K562 (cell line): Measurements from ENCODE around the gene CNOT6L. TPM values are rescaled to one million over a fixed set of nuclear protein-coding genes. Genes with fewer than 3 reads are reported as not detected.
A peak's percentile ranks its signal among the peaks of the same experiment; 100 is the strongest.

Experiments
- ATAC-seq: fragments of 200-7000 bp; cut with Tn5 transposase; 3 replicates; pipeline ENCODE4 v1.9.1; 2020; ENCODE audit warnings: moderate library complexity
- BruUV-seq: library from RNA; stranded (reverse); fragments of 400-500 nt; replicated peaks from 2 replicates; lab custom pipeline; 2021; lab: Mats Ljungman, UMichigan
- CTCF ChIA-PET: fragments of 300-600 bp; formaldehyde crosslinking; extraction: SDS; loops from one replicate; lab custom pipeline; 2021; ENCODE audit warnings: low intra/inter-chr PET ratio; lab: Yijun Ruan, JAX
- POLR2A ChIA-PET: fragments of 300-600, 350-650 bp; sonication (Branson Sonifier 250); formaldehyde crosslinking; extraction: SDS; loops from one replicate; lab custom pipeline; 2021; ENCODE audit warnings: antibody characterized with exemption, inconsistent platforms; lab: Yijun Ruan, JAX
- DNase-seq, 4 experiments: peaks; one replicate each; pipeline versions ENCODE4 v3.0.0 to v3.0.0-alpha.2; 2011 to 2018; ENCODE audit warnings: low spot score in 3 of 4, mixed read lengths in 3 of 4; ENCODE audit errors: extremely low read depth in 1 of 4
- FAIRE-seq: peaks from 2 replicates; lab custom pipeline; 2011; peaks lifted over from hg19 to GRCh38; lab: Jason Lieb, UNC
- H2AFZ ChIP-seq: 2 replicates; pipeline ENCODE4 v1.6.0; 2011; ENCODE audit warnings: low read depth, low read length, control low read depth, inconsistent platforms
- H3K27ac ChIP-seq: fragments of 200-600 bp; 3 replicates; pipeline ENCODE4 v1.8.0; 2011; ENCODE audit warnings: low read depth, mild to moderate bottlenecking, control low read depth, inconsistent platforms, low read length, moderate library complexity, mixed read lengths; ENCODE audit errors: extremely low read depth
- H3K27me3 ChIP-seq, 2 experiments: fragments of 300-600 bp in 1 of 2; 2 replicates in 1 of 2; 3 replicates in 1 of 2; pipeline versions ENCODE4 v1.6.0 to v1.8.0; 2011; ENCODE audit warnings: inconsistent platforms in 2 of 2, low read length in 2 of 2, mild to moderate bottlenecking in 1 of 2, mixed read lengths in 1 of 2, moderate library complexity in 1 of 2; ENCODE audit not compliant: control insufficient read depth in 2 of 2, insufficient read depth in 2 of 2
- H3K36me3 ChIP-seq: fragments of 300-600 bp; 3 replicates; pipeline ENCODE4 v1.8.0; 2011; ENCODE audit warnings: mild to moderate bottlenecking, low read length, inconsistent platforms; ENCODE audit not compliant: control insufficient read depth, insufficient read depth
- H3K4me1 ChIP-seq, 2 experiments: fragments of 200-600 bp in 1 of 2; replicated peaks in 1 of 2; 2 replicates in 1 of 2; 3 replicates in 1 of 2; pipeline versions ENCODE4 v1.5.1 to v1.8.0; 2011; ENCODE audit warnings: inconsistent platforms in 2 of 2, low read length in 2 of 2, mild to moderate bottlenecking in 1 of 2, mixed read lengths in 1 of 2, moderate library complexity in 1 of 2; ENCODE audit not compliant: control insufficient read depth in 2 of 2, insufficient read depth in 2 of 2
- H3K4me2 ChIP-seq: 2 replicates; pipeline ENCODE4 v1.6.1; 2011; ENCODE audit warnings: low read length, control low read depth, inconsistent platforms, mixed read lengths; ENCODE audit not compliant: insufficient read depth
- H3K4me3 ChIP-seq: fragments of 200-600 bp; sonication (generic), shearing (Covaris generic); 2 replicates; pipeline ENCODE4 v1.5.1; 2016; ENCODE audit warnings: control low read depth, inconsistent platforms
- H3K79me2 ChIP-seq: fragments of 200-600 bp; 3 replicates; pipeline ENCODE4 v1.8.0; 2011; ENCODE audit warnings: low read length, inconsistent platforms; ENCODE audit not compliant: control insufficient read depth, insufficient read depth
- H3K9ac ChIP-seq, 2 experiments: 2 replicates each; pipeline versions ENCODE4 v1.6.0 to v1.6.1; 2011; ENCODE audit warnings: low read depth in 2 of 2, low read length in 2 of 2, control low read depth in 1 of 2, inconsistent platforms in 1 of 2, mild to moderate bottlenecking in 1 of 2, mixed read lengths in 1 of 2; ENCODE audit not compliant: insufficient read depth in 1 of 2
- H3K9me1 ChIP-seq: one replicate; pipeline ENCODE4 v1.6.0; 2011; ENCODE audit warnings: inconsistent platforms, mild to moderate bottlenecking, low read length, moderate library complexity; ENCODE audit not compliant: control insufficient read depth, insufficient read depth
- H3K9me3 ChIP-seq: replicated peaks from 2 replicates; pipeline ENCODE4 v1.5.1; 2011; ENCODE audit warnings: low read depth, low read length, inconsistent platforms; ENCODE audit not compliant: control insufficient read depth, insufficient read depth
- H4K20me1 ChIP-seq: replicated peaks from 2 replicates; pipeline ENCODE4 v1.6.1; 2011; ENCODE audit warnings: low read length, inconsistent platforms, mixed read lengths; ENCODE audit not compliant: control insufficient read depth, insufficient read depth
- BHLHE40 ChIP-seq: IDR thresholded peaks from 2 replicates; pipeline ENCODE4 v1.6.1; 2011; ENCODE audit warnings: low read length, improper control_type of control experiment
- FOXO4 ChIP-seq: fragments of 450-650 bp; formaldehyde crosslinking; IDR thresholded peaks from 2 replicates; pipeline ENCODE4 v1.4.0; 2020; ENCODE audit warnings: mild to moderate bottlenecking, moderate library complexity
- HEY1 ChIP-seq: fragments of 250-450 bp; sonication (Bioruptor Pico); IDR thresholded peaks from 2 replicates; pipeline ENCODE4 v1.5.0; 2020; ENCODE audit warnings: mild to moderate bottlenecking, moderate library complexity, borderline replicate concordance
- MLLT1 ChIP-seq, 2 experiments: fragments of 450-650 bp; IDR thresholded peaks; 2 replicates each; pipeline ENCODE4 v1.6.1; 2016
- PTTG1 ChIP-seq: fragments of 450-650 bp; IDR thresholded peaks from 2 replicates; pipeline ENCODE4 v1.6.1; 2016; ENCODE audit warnings: low read depth, mild to moderate bottlenecking, missing genetic modification characterization, missing compliant biosample characterization
- RB1 ChIP-seq: fragments of 450-650 bp; IDR thresholded peaks from 2 replicates; pipeline ENCODE4 v1.6.1; 2017; ENCODE audit warnings: low read depth, mild to moderate bottlenecking
- SMARCE1 ChIP-seq: fragments of 450-650 bp; IDR thresholded peaks from 2 replicates; pipeline ENCODE4 v1.7.1; 2016; ENCODE audit warnings: mild to moderate bottlenecking
- TAF1 ChIP-seq: IDR thresholded peaks from 2 replicates; pipeline ENCODE4 v1.6.1; 2011; ENCODE audit warnings: mild to moderate bottlenecking, low read length, moderate library complexity; ENCODE audit not compliant: insufficient read depth, control insufficient read depth, severe bottlenecking; ENCODE audit errors: extremely low read depth
- TAL1 ChIP-seq: fragments of 450-650 bp; IDR thresholded peaks from 2 replicates; pipeline ENCODE4 v1.6.1; 2016; ENCODE audit warnings: mild to moderate bottlenecking
- ZBTB43 ChIP-seq: sonication (generic); formaldehyde crosslinking; IDR thresholded peaks from 2 replicates; pipeline ENCODE4 v1.8.0; 2023; ENCODE audit warnings: mild to moderate bottlenecking, missing genetic modification reagents
- ZBTB7A ChIP-seq: IDR thresholded peaks from 2 replicates; pipeline ENCODE4 v1.6.1; 2011; ENCODE audit warnings: low read depth, mild to moderate bottlenecking, low read length, moderate library complexity, borderline replicate concordance; ENCODE audit not compliant: control insufficient read depth
- ZNF280B ChIP-seq: fragments of 250-450 bp; sonication (Bioruptor Pico); IDR thresholded peaks from 2 replicates; pipeline ENCODE4 v1.5.1; 2021; ENCODE audit warnings: mild to moderate bottlenecking
- WGBS: fragments of 100-300 bp; shearing (Covaris generic); methylation state at CpG from one replicate; pipeline ENCODE4 v1.1.6; 2016; ENCODE audit warnings: low coverage, mixed read lengths; ENCODE audit not compliant: insufficient coverage; ENCODE audit errors: missing lambda C conversion rate; 5-methylcytosine and 5-hydroxymethylcytosine counted together
- in situ Hi-C: fragments of 300-500 bp; cut with MboI; formaldehyde crosslinking; loops from 4 replicates; pipeline ENCODE4 v1.15.0; 2018; ENCODE audit warnings: inconsistent platforms, mixed read lengths
- intact Hi-C: fragments of 100-400 bp; cut with micrococcal nuclease; formaldehyde crosslinking; loops from 2 replicates; pipeline ENCODE4 v1.14.2; 2022
- polyA plus RNA-seq, 8 experiments: library from polyadenylated mRNA; depleted of rRNA in 4 of 8; stranded (reverse) in 5 of 8; unstranded in 3 of 8; fragments of >200 nt; fragmentation: Nextera tagmentation in 2 of 8; fragmentation: Illumina TruSeq in 1 of 8; extraction: Ambion mirVana in 2 of 8; extraction: Trizol in 1 of 8; gene quantifications; 2 replicates each; pipeline versions ENCODE4 v1.2.1 to v1.2.3, GENCODE V29; 2011 to 2014; ENCODE audit warnings: inconsistent platforms in 1 of 8, missing spikeins in 1 of 8
- total RNA-seq, 7 experiments: library from RNA; depleted of rRNA in 6 of 7; stranded (reverse); fragments of >200 nt in 6 of 7; fragmentation: Illumina TruSeq in 2 of 7; extraction: Trizol in 2 of 7; gene quantifications; 2 replicates each; pipeline versions ENCODE4 v1.2.1 to v1.2.3, GENCODE V29; 2011 to 2021; ENCODE audit warnings: low replicate concordance in 1 of 7

CNOT6L gene
- total and polyA plus RNA-seq, 9 of the 15 experiments (the other 6 are each of a cell fraction or from before 2014, with no cell fraction given): 3.7 to 27.9 (median 6.5) TPM

GRCh38 chr4:77728420-77728819, 90.7 kb downstream of the CNOT6L start:
- Histone ChIP-seq H3K36me3 (peaks cover 22% of the 10 kb centered on the region; the same call in 2 of the 3 replicates), H2AFZ (no peak overlapping the region)
- no peak for ATAC-seq
- TF ChIP-seq RB1 (no peak), MLLT1 (IDR thresholded peaks at IDR 0.05) (no peak), ZBTB43 (no peak), ZBTB7A (no peak), HEY1 (CRISPR knock-in tag) (no peak), TAF1 (no peak), BHLHE40 (no peak), PTTG1 (tag) (no peak), TAL1 (no peak), ZNF280B (no peak), SMARCE1 (no peak), FOXO4 (CRISPR knock-in tag) (no peak)
- TF ChIP-seq, all 486 proteins: peak for 0
- Histone ChIP-seq H3K9me3 (no peaks in the 10 kb centered on the region), H3K79me2 (no peaks in the 10 kb centered on the region), H3K27ac (no peak overlapping the region), H3K9ac (no peak overlapping the region), H3K4me1 (no peaks in the 10 kb centered on the region), H3K27me3 (no peaks in the 10 kb centered on the region), H3K9me1 (no peaks in the 10 kb centered on the region), H3K4me2 (no peak overlapping the region), H3K4me3 (no peak overlapping the region), H4K20me1 (no peaks in the 10 kb centered on the region)
- no peak for FAIRE-seq
- CTCF ChIA-PET: no interaction called here
- POLR2A ChIA-PET: interaction anchor here (0.6 to 1.0 kb wide), 3 partner anchors 113 to 178 kb away, joined by 3 read pairs; partner anchors contain the start of gene MRPL1
- WGBS: 100% methylated on average over 1 of the region's 1 CpG
- peak in 2 of 4 experiments; percentile 10 to 11 for DNase-seq
- BruUV-seq: no TSS peak
- in situ Hi-C loops (no loop called here), intact Hi-C loops (no loop called here)
